Hematopoietic multipotent progenitor cell treated with erythropoietin and hydrocortisone succinate and interleukin-3 and kit ligand, for 4 days (in vitro differentiated cells): Measurements from ENCODE around the gene CDKN2B-AS1.
A peak's percentile ranks its signal among the peaks of the same experiment; 100 is the strongest.
"Not testable (repeated sequence)": the region's sequence is repeated elsewhere in the genome, so short reads cannot be mapped to it uniquely, and the experiment has no call there.

Source experiments
- DNase-seq: peaks from one replicate; pipeline ENCODE4 v3.0.0-alpha.2; 2015

The CDKN2B-AS1 gene

DNA sequence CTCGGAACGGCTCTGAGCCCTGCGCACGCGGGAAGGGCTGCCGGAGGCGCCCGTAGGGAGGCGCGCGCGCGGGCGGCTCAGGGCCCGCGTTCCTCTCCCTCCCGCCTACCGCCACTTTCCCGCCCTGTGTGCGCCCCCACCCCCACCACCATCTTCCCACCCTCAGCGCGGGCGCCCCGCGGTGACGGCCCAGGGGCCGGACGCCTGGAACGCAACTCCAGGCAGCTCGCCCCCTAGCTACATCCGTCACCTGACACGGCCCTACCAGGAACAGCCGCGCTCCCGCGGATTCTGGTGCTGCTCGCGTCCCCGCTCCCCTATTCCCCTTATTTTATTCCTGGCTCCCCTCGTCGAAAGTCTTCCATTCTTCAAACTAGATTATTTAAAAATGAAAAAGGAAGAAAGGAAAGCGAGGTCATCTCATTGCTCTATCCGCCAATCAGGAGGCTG, at the start of gene CDKN2B-AS1:
TSS of gene CDKN2B-AS1 (plus strand) at position 236 of the 450 bp plus-strand sequence.
- peak; percentile 66 for DNase-seq

DNA sequence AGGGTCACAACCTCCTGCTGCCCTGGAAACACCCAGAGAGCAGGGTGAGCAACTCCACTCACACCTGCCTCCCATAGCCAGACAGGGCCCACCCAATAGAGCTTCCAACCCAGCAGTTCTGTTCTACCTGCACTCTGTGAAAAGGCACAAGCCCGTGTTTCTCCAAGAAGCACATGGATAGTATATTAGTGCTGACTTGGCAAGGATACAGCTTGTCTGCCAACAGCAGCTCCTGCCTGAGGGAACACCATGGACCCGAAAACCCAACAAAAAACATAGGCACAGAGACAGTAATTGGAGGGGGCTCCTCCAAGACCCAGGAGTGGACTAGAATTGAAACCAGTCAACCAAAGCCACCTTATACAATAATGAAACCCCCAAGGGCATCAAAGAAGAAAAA, 49.0 kb upstream of the CDKN2B-AS1 start:
- no peak for DNase-seq

- no peak for DNase-seq
These were observed 35.8 kb upstream of the CDKN2B-AS1 start for GRCh38 chr9:21958833-21959232.

- not testable (repeated sequence) for DNase-seq
These were observed 35.3 kb upstream of the CDKN2B-AS1 start for GRCh38 chr9:21959268-21959667.

- no peak for DNase-seq
These were observed 33.0 kb upstream of the CDKN2B-AS1 start for GRCh38 chr9:21961569-21961968.

GRCh38 chr9:21964925-21965385, 29.6 kb upstream of the CDKN2B-AS1 start:
- peak; percentile 55 for DNase-seq

DNA sequence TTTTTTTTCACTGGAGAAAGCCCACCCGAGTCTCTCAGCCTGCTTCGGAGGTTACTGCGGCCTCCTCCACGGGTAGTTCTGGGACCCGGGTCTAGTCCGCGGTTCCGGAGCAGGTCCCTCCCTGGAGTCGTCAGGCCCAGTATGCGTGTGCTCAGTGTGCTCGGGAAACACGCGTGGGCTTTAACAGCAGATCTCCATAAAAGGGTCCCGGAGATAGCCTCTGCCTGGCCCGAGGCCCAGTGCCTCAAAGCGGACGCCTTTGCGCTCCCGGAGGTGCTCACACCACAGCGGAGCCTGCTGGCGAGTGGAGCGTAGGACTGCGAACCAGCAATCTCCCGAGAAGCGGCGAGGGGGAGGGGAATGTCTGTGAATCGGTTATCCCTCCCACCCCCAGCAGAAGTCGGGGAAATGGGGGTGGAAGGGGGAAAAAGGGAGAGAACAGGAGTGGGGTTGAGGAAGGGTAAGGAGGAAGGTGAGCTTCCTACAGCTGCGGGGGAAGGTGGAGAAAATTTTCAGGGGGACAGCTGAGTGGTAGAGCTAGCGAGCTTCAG, 29.1 kb upstream of the CDKN2B-AS1 start:
- peak; percentile 77 for DNase-seq

DNA sequence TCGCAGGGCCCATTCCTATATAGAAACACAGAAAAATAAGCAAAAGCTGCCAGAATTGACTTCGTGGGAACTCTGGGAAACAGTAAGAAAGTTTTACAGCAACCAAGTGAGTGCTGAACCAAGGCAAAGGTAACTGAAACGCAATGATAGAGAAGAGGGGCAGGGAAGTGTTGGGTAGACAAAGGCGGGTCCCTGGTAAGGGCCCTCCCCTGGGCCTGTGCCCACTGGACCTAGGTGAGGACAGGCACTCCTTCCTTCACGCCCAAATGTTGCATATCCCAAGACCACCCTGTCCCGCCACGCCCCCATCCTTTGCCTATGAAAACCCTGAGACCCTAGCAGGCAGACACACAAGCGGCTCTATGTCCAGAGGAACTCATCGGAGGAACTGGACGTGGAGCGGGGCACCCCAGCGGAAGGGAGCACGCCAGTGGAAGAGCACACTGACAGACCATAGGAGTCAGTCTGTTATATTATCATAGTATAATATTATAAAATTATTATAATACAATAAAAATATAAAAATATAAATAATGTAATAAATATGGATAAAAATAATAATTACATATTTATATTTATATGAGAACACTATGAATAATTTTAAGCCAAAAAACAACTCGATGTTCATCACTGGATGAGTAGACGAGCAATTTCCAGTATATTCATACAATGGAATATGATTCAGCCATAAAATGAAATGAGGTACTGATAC, 28.3 kb upstream of the CDKN2B-AS1 start:
- DNase-seq, result no peak

DNA sequence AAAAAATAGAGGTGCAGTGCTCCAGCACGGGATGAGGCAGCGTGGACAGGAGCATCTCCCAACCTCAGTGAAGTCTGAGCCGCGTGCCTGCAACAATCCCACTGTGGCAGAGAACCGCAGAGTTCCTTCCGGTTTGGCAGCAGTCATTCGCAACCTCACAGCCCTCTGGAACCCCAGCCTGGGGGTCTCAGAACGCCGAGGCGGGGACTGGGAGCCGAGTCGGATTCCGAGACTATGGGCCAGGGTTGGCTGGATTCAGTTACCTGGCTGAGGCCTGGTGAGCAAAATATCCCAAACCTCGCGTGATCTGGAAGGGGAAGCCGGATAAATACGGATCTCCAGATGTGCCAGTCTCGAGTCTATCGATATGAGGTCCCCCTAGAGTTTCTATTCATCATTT, 27.4 kb upstream of the CDKN2B-AS1 start:
- no peak for DNase-seq

- DNase-seq, result no peak
These were observed 26.9 kb upstream of the CDKN2B-AS1 start for GRCh38 chr9:21967702-21968101.

- DNase-seq, result peak; percentile 28
These were observed 26.1 kb upstream of the CDKN2B-AS1 start for GRCh38 chr9:21968331-21969010.

DNA sequence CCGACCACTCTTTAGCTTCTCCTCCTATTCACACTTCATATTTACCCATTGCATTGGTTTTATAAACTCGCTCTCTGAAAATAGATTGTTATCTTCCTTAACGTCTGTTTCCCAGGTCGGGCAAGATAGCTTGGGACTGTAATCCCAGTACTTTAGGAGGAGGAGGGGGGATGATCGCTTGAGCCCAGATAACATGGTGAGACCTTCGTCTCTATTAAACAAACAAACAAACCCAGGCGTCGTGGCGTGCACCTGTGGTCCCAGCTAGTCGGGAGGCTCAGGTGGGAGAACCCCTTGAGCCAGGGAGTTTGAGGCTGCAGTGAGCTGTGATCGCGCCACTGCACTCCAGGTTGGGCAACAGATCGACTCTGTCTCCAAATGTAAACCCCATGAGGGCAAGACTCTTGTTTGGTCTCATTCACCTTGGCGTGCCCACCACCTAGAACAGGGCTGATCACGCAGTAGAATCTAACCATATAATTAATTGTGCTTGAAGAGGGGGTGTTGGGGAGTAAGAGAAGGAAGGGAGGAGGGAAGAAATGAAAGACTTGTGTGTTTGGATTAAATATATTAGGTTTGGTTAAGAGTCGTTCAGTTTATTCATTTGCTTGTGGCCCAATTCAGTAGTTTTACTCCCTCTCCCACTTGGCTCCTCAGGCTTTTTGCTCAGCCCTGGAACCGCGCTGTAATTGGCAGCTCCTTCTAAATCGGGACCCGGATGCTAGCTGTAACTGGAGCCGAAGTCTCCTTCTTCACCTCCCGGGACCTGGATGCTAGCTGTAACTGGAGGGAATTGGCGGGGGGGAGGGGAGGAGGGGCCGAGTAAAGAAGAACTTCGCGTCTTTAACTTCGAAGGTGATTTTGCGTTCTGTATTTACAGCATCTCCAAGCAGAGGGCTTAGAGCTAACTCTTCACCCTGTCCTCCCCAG, 25.3 kb upstream of the CDKN2B-AS1 start:
- DNase-seq, result no peak

DNA sequence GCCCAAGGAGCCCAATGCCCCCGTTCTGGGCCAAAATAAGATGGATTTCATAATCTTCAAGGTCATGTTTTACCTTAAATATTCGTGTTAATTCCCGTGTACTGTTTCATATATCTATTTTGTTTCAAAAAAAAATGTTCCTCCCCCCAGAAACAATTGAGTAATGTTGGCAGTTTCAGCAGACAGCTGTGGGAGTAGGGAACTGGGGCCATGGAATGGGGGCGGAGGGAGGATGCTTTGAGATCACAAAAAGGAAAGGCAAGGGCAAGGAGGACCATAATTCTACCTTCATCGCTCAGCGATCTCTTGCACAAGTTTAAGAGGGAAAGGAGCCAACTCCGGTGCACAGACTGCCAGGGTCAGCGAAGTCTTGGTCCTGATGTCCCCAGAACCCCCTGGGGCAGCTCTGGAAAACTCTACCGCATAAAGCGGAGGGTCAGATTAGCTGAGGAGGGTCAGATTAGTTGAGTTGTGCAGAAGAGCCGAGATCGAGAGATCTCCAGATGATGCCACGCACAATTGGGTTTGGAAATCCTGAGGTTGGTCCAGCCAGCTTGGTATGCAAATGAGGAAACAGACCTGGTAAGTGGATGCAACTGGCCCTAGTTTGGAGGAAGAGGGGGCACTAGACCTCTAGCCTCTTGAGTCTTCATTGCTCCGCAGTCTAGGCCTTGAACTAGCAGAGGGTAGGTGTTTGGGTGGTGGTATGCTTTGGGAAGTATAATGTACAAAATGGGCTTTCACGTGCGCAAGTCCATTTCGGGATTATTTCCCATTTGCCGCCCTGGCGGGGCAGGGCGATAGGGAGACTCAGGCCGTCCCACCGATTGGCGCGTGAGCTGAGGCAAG, 24.4 kb upstream of the CDKN2B-AS1 start:
- no peak for DNase-seq

GRCh38 chr9:21970800-21971640, 23.6 kb upstream of the CDKN2B-AS1 start:
- DNase-seq, result no peak

DNA sequence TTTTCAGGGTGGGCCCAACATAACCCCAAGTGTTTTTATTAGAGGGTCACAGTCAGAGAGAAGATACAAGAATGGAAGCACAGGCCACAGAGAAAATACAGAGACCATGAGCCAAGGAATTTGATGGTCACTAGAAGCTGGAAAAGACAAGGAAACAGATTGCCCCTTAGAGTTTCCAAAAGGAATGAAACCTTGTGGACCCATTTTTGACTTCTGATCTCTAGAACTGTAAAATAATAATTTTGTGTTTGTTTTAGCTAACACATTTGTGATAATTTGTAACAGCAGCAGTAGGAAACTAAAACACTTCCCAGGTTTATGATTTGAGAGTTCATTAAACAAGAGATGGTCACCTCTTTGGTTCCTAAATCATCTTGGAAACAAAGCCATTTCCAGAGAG, 22.2 kb upstream of the CDKN2B-AS1 start:
- no peak for DNase-seq

GRCh38 chr9:21974343-21974721, 20.3 kb upstream of the CDKN2B-AS1 start:
- no peak for DNase-seq

GRCh38 chr9:21974722-21975409, 19.7 kb upstream of the CDKN2B-AS1 start:
- DNase-seq, result peak; percentile 44

GRCh38 chr9:21976334-21976875, 18.2 kb upstream of the CDKN2B-AS1 start:
- no peak for DNase-seq

DNA sequence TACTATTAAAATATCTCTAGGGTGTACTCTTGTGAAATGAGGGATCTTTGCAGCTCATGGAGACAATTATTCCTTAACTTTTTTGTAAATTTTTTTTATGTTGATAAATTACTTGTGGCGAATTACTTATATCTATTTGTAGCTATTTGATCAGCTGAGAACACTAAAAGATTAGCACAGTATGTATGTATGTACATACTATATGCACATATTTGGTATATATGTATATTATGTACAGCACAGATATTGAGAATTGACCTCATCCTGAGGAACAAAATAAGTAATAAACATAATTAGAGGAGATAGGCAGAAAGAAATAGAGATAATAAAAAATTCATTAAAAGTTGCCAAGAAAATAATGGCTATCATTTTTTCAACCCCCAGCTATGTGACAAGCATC, 12.2 kb upstream of the CDKN2B-AS1 start:
- DNase-seq, result no peak
